Naive thymus-derived CD4-positive, alpha-beta T cell (primary cell): Measurements from ENCODE around the gene ELK4. TPM values are rescaled to one million over a fixed set of nuclear protein-coding genes. Genes with fewer than 3 reads are reported as not detected.

Experiments
- ATAC-seq: fragments of 150-1000 bp; cut with Tn5 transposase; 2 replicates; pipeline ENCODE4 v1.10.0; 2021; ENCODE audit warnings: mild to moderate bottlenecking, moderate library complexity
- CTCF ChIA-PET: fragments of 350-600 bp; sonication (Branson Sonifier 250); formaldehyde crosslinking; loops from one replicate; lab custom pipeline; 2021; ENCODE audit warnings: antibody characterized with exemption; lab: Charles Lee
- POLR2A ChIA-PET: fragments of 350-600 bp; sonication (Branson Sonifier 250); formaldehyde crosslinking; loops from one replicate; lab custom pipeline; 2021; ENCODE audit warnings: antibody characterized with exemption, inconsistent platforms; lab: Charles Lee
- DNase-seq, 9 donors: peaks; one replicate each; pipeline versions ENCODE4 v3.0.0 to v3.0.0-alpha.2; 2020 to 2022; ENCODE audit warnings: mixed read lengths in 1 of 9
- H3K27ac ChIP-seq: one replicate; pipeline ENCODE4 v1.7.0; 2013; ENCODE audit warnings: mild to moderate bottlenecking, low read depth, low read length, moderate library complexity
- H3K27me3 ChIP-seq, 2 donors: one replicate each; pipeline ENCODE4 v1.7.0; 2013; ENCODE audit warnings: low read length in 2 of 2, mild to moderate bottlenecking in 2 of 2, moderate library complexity in 2 of 2; ENCODE audit not compliant: control insufficient read depth in 2 of 2, insufficient read depth in 2 of 2
- H3K36me3 ChIP-seq, 3 experiments: 1 replicate in 2 of 3; 2 replicates in 1 of 3; pipeline ENCODE4 v1.7.0; 2013; ENCODE audit warnings: low read length in 3 of 3, mild to moderate bottlenecking in 3 of 3, moderate library complexity in 1 of 3; ENCODE audit not compliant: insufficient read depth in 3 of 3, control insufficient read depth in 2 of 3
- H3K4me1 ChIP-seq, 2 donors: one replicate each; pipeline ENCODE4 v1.7.0; 2013; ENCODE audit warnings: low read length in 2 of 2, mild to moderate bottlenecking in 2 of 2, moderate library complexity in 1 of 2; ENCODE audit not compliant: control insufficient read depth in 2 of 2, insufficient read depth in 2 of 2
- H3K4me3 ChIP-seq: 2 replicates; pipeline ENCODE4 v1.7.0; 2013; ENCODE audit warnings: mild to moderate bottlenecking, low read length
- H3K9me3 ChIP-seq, 3 experiments: 1 replicate in 2 of 3; 2 replicates in 1 of 3; pipeline ENCODE4 v1.7.0; 2013; ENCODE audit warnings: low read length in 3 of 3; ENCODE audit not compliant: control insufficient read depth in 2 of 3
- H3K27ac Mint-ChIP-seq, 9 donors: one replicate each; pipeline ENCODE4 v1.8.0; 2020 to 2022; ENCODE audit warnings: mixed read lengths in 9 of 9, mild to moderate bottlenecking in 8 of 9, moderate library complexity in 5 of 9, inconsistent platforms in 2 of 9
- H3K27me3 Mint-ChIP-seq, 5 donors: one replicate each; pipeline ENCODE4 v1.8.0; 2021 to 2022; ENCODE audit warnings: mixed read lengths in 5 of 5, mild to moderate bottlenecking in 1 of 5
- H3K36me3 Mint-ChIP-seq, 5 donors: one replicate each; pipeline ENCODE4 v1.8.0; 2020 to 2022; ENCODE audit warnings: mixed read lengths in 5 of 5, mild to moderate bottlenecking in 3 of 5, inconsistent platforms in 1 of 5
- H3K4me1 Mint-ChIP-seq, 7 donors: one replicate each; pipeline ENCODE4 v1.8.0; 2020 to 2022; ENCODE audit warnings: mixed read lengths in 7 of 7, mild to moderate bottlenecking in 3 of 7, inconsistent platforms in 1 of 7
- H3K4me3 Mint-ChIP-seq, 10 donors: one replicate each; pipeline ENCODE4 v1.8.0; 2020 to 2022; ENCODE audit warnings: mild to moderate bottlenecking in 10 of 10, mixed read lengths in 10 of 10, moderate library complexity in 6 of 10, inconsistent platforms in 2 of 10
- H3K9me3 Mint-ChIP-seq, 11 donors: one replicate each; pipeline ENCODE4 v1.8.0; 2020 to 2022; ENCODE audit warnings: mixed read lengths in 11 of 11, mild to moderate bottlenecking in 4 of 11, inconsistent platforms in 1 of 11, moderate library complexity in 1 of 11
- intact Hi-C, 2 donors: fragments of 100-400 bp; cut with micrococcal nuclease; formaldehyde crosslinking; loops; one replicate each; pipeline ENCODE4 v1.15.1; 2023
- polyA plus RNA-seq, 2 donors: library from polyadenylated mRNA; unstranded; fragments of 300-500 nt; fragmentation: Illumina TruSeq; gene quantifications; one replicate each; pipeline ENCODE4 v1.2.3, GENCODE V29; 2021
- total RNA-seq, 6 experiments: library from RNA in 5 of 6; stranded (reverse) in 5 of 6; gene quantifications; 1 replicate in 5 of 6; 2 replicates in 1 of 6; pipeline ENCODE4 v1.2.3 and lab custom pipeline; 2021 to 2026

ELK4 gene
- total and polyA plus RNA-seq, 7 experiments from 2014 or later = 4.0 to 250 (median 123) TPM

DNA sequence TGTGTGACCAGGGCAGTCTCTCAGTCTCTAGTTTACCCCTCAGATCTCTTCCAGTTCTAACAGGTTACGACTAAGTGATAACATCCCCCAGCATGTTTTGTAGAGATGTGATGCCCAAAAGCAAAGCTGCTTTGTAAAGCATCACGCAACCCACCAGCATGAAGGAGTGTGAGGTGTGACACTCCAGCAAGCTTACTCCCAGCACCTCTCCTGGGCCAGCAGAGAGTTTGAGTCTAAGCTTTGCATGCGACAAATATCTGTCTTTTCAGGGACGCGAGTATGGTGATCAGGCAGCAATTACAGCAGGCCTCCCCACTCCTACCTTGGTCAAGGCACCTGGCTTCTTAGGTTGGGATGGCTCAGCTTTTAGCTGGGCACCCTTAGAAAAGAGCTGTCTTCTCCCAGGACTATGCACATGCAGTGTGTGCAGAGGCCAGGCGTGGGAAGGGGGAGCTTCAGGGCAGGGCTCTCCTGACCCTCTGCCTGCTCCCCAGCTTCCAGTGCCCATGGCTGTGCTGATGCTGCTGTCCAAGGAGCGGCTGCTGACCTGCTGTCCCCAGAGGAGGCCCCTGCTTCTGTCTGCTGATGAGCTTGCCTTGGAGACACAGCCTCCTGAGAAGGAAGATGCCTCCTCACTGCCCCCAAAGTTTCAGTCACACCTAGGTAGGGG, 48.2 kb downstream of the ELK4 start:
- peaks cover 0 to 7% (median 1%) of the 10 kb centered on the region in 7 donors for H3K4me1 Mint-ChIP-seq
- ATAC-seq (no peak), DNase-seq (no peak)
- Histone ChIP-seq H3K36me3 (no peaks in the 10 kb centered on the region), H3K9me3 (no peaks in the 10 kb centered on the region), H3K4me1 (no peaks in the 10 kb centered on the region), H3K27ac (no peak overlapping the region), H3K27me3 (no peaks in the 10 kb centered on the region), H3K4me3 (no peak overlapping the region)
- peaks cover 0 to 17% (median 6%) of the 10 kb centered on the region in 5 donors for H3K27me3 Mint-ChIP-seq
- POLR2A ChIA-PET = no interaction called here
- no peaks in the 10 kb centered on the region for H3K36me3 Mint-ChIP-seq
- intact Hi-C loops = no loop called here
- H3K27ac Mint-ChIP-seq = no peak overlapping the region
- H3K9me3 Mint-ChIP-seq = no peaks in the 10 kb centered on the region
- CTCF ChIA-PET = interaction anchor here (0.5 to 3.4 kb wide), 3 partner anchors 74 to 503 kb away, joined by 4 to 13 read pairs (median 4); no protein-coding TSS in a partner anchor
- H3K4me3 Mint-ChIP-seq = no peak overlapping the region

DNA sequence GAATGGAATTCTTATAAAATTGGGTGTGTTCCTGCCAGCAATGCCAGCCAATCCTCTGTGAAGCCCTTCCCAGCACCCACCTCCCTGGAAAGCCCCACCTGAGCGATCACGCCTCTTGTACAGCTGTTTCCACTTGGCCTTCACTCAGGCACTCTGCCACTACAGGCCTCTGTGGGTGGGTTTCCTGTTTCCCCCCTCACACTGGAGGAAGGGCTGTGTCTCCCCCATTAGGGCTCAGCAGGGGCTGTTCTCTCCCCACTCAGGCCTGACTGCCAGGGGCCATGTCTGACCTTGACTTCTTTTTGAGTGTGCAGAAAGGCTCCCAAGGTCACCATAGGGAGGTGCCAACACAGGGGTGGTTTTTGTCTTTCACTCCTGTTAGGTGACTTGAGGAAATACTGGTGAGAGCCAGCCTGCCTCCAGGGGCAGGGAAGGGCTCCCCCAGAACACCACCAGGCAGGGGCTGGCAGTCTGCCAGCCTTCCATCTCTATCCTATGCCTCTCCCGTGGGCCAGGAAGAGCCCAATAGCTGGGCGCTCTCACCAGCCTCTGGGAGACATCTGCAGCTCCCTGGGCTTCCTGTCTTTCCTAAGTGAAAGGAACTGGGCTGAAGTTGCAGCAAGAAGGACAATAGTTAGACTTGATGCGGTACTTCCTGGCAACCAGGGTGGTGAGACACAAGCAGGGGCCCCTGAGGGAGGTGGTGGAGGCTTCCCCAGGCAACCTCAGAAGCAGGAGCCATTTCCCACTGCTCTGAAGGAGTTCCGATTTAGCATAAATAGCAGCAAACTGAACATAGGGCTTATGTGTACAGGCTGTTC, 49.1 kb downstream of the ELK4 start:
- CTCF ChIA-PET = interaction anchor here (0.5 to 3.4 kb wide), 3 partner anchors 75 to 502 kb away, joined by 4 to 13 read pairs (median 4); no protein-coding TSS in a partner anchor
- no peaks in the 10 kb centered on the region for H3K36me3 ChIP-seq
- no peaks in the 10 kb centered on the region for H3K27me3 ChIP-seq
- Mint-ChIP-seq H3K4me1 (peaks cover 0 to 7% (median 0%) of the 10 kb centered on the region in 7 donors), H3K9me3 (no peaks in the 10 kb centered on the region), H3K36me3 (no peaks in the 10 kb centered on the region), H3K27me3 (peaks cover 8 to 25% (median 15%) of the 10 kb centered on the region in 5 donors), H3K27ac (no peak overlapping the region), H3K4me3 (no peak overlapping the region)
- peak; percentile 41 for ATAC-seq
- DNase-seq = no peak
- H3K27ac ChIP-seq = no peak overlapping the region
- POLR2A ChIA-PET = interaction anchor here (0.6 kb wide), 1 partner anchor 272 kb away, joined by 3 read pairs; no protein-coding TSS in a partner anchor
- H3K4me1 ChIP-seq = no peaks in the 10 kb centered on the region
- intact Hi-C loops = no loop called here
- H3K4me3 ChIP-seq = no peak overlapping the region
- no peaks in the 10 kb centered on the region for H3K9me3 ChIP-seq

DNA sequence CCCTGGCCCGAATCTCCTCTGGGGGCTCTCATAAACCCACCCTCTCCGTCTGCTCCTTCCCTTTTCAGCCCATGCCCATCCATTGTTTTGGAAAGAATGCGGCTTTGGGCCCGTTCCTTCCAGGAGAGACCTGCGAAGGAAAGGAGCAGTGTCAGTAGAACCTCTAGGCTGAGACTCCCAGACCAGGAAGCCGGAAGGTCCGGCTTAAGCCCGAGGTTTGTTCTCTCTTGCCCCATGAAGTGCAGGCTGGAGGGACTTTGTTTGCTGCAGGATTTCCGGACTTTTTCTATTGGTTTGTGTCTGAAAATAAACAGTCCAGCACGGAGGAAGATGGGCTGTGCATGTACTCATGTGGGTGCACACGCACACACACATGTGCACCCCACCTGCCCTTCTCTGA, 49.8 kb downstream of the ELK4 start:
- H3K27me3 Mint-ChIP-seq = peaks cover 8 to 27% (median 20%) of the 10 kb centered on the region in 5 donors
- ChIA-PET CTCF (no interaction called here), POLR2A (no interaction called here)
- Histone ChIP-seq H3K4me3 (no peak overlapping the region), H3K27me3 (no peaks in the 10 kb centered on the region), H3K4me1 (no peaks in the 10 kb centered on the region), H3K9me3 (no peaks in the 10 kb centered on the region), H3K36me3 (no peaks in the 10 kb centered on the region), H3K27ac (no peak overlapping the region)
- H3K9me3 Mint-ChIP-seq = peaks cover 0 to under 1% (median 0%) of the 10 kb centered on the region in 11 donors
- ATAC-seq = peak; percentile 7
- H3K27ac Mint-ChIP-seq = peak overlapping the region in 1 of 9 donors; percentile 67
- intact Hi-C loops = no loop called here
- DNase-seq = no peak
- peaks cover 0 to 7% (median 0%) of the 10 kb centered on the region in 7 donors for H3K4me1 Mint-ChIP-seq
- H3K4me3 Mint-ChIP-seq = no peak overlapping the region
- no peaks in the 10 kb centered on the region for H3K36me3 Mint-ChIP-seq

DNA sequence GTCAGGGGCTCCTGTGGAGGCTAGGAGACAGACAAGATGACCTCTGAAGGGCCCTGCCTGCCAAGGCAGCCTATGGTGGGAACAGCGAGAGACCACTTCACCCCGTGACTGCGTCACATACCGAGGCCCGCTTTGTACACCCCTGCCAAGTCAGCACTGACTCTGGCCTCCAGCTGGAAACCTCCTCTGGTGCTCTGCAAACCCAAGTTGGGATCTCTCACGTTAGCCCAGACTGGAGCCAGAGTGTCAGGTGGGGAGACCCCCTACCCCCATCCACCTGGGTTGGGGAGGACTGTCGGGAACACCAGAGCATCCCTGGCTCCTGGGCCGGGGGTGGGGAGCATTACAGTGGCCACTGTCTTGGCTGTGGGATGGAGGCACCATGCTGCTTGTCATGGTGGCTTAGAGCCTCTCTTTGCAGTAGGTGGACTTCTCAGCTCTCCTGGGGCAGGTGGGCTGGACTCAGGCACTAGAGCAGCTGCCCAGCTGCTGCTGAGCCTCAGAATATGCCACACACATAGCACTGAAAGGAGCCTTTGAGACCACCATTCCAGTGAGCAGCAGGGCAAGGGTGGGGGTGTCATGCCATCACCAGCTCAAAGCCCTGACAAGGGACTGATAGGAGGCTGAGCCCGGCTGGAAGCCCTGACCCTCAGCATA, 50.4 kb downstream of the ELK4 start:
- no peaks in the 10 kb centered on the region for H3K9me3 ChIP-seq
- peaks cover 0 to 7% (median 0%) of the 10 kb centered on the region in 7 donors for H3K4me1 Mint-ChIP-seq
- no peaks in the 10 kb centered on the region for H3K27me3 ChIP-seq
- H3K4me3 Mint-ChIP-seq = no peak overlapping the region
- ATAC-seq (no peak), DNase-seq (no peak)
- H3K36me3 Mint-ChIP-seq = no peaks in the 10 kb centered on the region
- H3K4me3 ChIP-seq = no peak overlapping the region
- no peak overlapping the region for H3K27ac Mint-ChIP-seq
- H3K27ac ChIP-seq = no peak overlapping the region
- peaks cover 0 to 2% (median 0%) of the 10 kb centered on the region in 11 donors for H3K9me3 Mint-ChIP-seq
- H3K36me3 ChIP-seq = no peaks in the 10 kb centered on the region
- intact Hi-C loops = no loop called here
- ChIA-PET CTCF (no interaction called here), POLR2A (no interaction called here)
- no peaks in the 10 kb centered on the region for H3K4me1 ChIP-seq
- H3K27me3 Mint-ChIP-seq = peaks cover 13 to 31% (median 24%) of the 10 kb centered on the region in 5 donors

DNA sequence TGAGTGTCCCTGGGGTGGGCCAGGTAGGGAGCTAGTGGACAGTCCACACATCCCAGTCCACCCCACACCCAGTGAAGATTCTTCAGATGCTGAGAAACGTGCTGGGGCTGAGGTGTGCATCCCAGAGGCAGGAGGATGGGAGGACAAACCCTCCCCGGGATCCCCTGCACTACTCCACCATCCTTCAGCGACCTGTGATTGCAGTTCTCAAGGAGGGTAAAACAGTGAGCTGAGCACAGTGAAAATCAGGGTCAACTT, 51.0 kb downstream of the ELK4 start:
- H3K27me3 ChIP-seq = no peaks in the 10 kb centered on the region
- no peaks in the 10 kb centered on the region for H3K4me1 ChIP-seq
- Mint-ChIP-seq H3K9me3 (peaks cover 0 to 2% (median 0%) of the 10 kb centered on the region in 11 donors), H3K4me1 (peaks cover 0 to 7% (median 0%) of the 10 kb centered on the region in 7 donors), H3K36me3 (no peaks in the 10 kb centered on the region), H3K27ac (no peak overlapping the region), H3K4me3 (no peak overlapping the region), H3K27me3 (peaks cover 13 to 31% (median 24%) of the 10 kb centered on the region in 5 donors)
- no peak for DNase-seq
- ATAC-seq = no peak
- H3K9me3 ChIP-seq = no peaks in the 10 kb centered on the region
- no peak overlapping the region for H3K4me3 ChIP-seq
- ChIA-PET POLR2A (no interaction called here), CTCF (no interaction called here)
- H3K27ac ChIP-seq = no peak overlapping the region
- intact Hi-C loops = no loop called here
- no peaks in the 10 kb centered on the region for H3K36me3 ChIP-seq

DNA sequence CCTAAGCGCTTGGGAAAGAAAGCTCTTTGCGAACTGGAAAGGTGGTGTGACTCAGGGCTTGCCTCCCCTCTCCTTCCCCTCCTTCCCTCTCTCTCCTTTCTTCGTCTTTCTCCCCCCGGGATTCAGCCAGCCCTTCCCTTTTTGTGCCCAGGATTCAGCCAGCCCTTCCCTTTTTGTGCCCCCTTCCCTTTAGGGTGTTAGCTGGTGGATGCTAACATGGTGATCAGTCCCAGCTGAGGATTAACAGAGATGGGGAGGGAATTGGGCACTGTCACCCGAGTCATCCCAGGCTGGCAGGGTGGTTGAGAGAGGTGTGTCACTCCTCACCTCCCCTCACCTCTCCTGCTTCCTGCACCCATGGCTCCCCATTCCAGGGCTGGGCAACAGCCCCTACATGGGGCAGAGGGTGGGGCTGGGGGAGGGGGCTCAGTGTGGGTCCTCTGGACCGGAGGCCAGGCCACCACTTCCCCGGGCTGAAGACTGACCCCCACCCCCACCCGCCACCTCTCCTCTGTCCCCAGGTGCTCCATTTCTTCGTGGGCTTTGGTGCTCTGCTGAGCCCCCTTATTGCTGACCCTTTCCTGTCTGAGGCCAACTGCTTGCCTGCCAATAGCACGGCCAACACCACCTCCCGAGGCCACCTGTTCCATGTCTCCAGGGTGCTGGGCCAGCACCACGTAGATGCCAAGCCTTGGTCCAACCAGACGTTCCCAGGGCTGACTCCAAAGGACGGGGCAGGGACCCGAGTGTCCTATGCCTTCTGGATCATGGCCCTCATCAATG, 51.5 kb downstream of the ELK4 start:
- CTCF ChIA-PET = interaction anchor here (1.0 kb wide), 1 partner anchor 11 kb away, joined by 3 read pairs; no protein-coding TSS in a partner anchor
- Mint-ChIP-seq H3K4me1 (peaks cover 0 to 7% (median 0%) of the 10 kb centered on the region in 7 donors), H3K4me3 (no peak overlapping the region), H3K27ac (no peak overlapping the region), H3K36me3 (no peaks in the 10 kb centered on the region), H3K9me3 (peaks cover 0 to 2% (median 0%) of the 10 kb centered on the region in 11 donors), H3K27me3 (peaks cover 13 to 31% (median 24%) of the 10 kb centered on the region in 5 donors)
- no peaks in the 10 kb centered on the region for H3K4me1 ChIP-seq
- no peak overlapping the region for H3K27ac ChIP-seq
- ATAC-seq (no peak), DNase-seq (no peak)
- POLR2A ChIA-PET = no interaction called here
- intact Hi-C loops = no loop called here
- H3K9me3 ChIP-seq = no peaks in the 10 kb centered on the region
- no peaks in the 10 kb centered on the region for H3K36me3 ChIP-seq
- no peak overlapping the region for H3K4me3 ChIP-seq
- H3K27me3 ChIP-seq = no peaks in the 10 kb centered on the region
